PFSK-1 (cell line): ENCODE data around the gene GLDN.

ENCODE experiments used
- FOXP2 ChIP-seq: optimal IDR thresholded peaks from 2 replicates; pipeline ENCODE3; 2011; ENCODE audit warnings: borderline replicate concordance, control low read depth, inconsistent platforms; ENCODE audit not compliant: insufficient read depth; ENCODE audit errors: extremely low read length, extremely low read depth
- POLR2AphosphoS5 ChIP-seq: IDR thresholded peaks from 2 replicates; pipeline ENCODE4 v1.6.1; 2012; ENCODE audit warnings: low read depth, mild to moderate bottlenecking, control low read depth, low read length, moderate library complexity
- SIN3A ChIP-seq: IDR thresholded peaks from 2 replicates; pipeline ENCODE4 v1.6.1; 2012; ENCODE audit warnings: mild to moderate bottlenecking, low read length, moderate library complexity, borderline replicate concordance; ENCODE audit not compliant: insufficient read depth
- TAF1 ChIP-seq: IDR thresholded peaks from 2 replicates; pipeline ENCODE4 v1.6.1; 2012; ENCODE audit warnings: low read length, control low read depth, borderline replicate concordance; ENCODE audit not compliant: insufficient read depth
- TF ChIP-seq, protein P1 (sequence below), 2 experiments: IDR thresholded peaks; 2 replicates each; pipeline versions ENCODE4 v1.6.1 to v1.8.0; 2011 to 2012; ENCODE audit warnings: low read depth in 2 of 2, low read length in 2 of 2, control low read depth in 1 of 2, inconsistent platforms in 1 of 2, mild to moderate bottlenecking in 1 of 2, moderate library complexity in 1 of 2; ENCODE audit not compliant: insufficient read depth in 1 of 2

The GLDN gene

DNA sequence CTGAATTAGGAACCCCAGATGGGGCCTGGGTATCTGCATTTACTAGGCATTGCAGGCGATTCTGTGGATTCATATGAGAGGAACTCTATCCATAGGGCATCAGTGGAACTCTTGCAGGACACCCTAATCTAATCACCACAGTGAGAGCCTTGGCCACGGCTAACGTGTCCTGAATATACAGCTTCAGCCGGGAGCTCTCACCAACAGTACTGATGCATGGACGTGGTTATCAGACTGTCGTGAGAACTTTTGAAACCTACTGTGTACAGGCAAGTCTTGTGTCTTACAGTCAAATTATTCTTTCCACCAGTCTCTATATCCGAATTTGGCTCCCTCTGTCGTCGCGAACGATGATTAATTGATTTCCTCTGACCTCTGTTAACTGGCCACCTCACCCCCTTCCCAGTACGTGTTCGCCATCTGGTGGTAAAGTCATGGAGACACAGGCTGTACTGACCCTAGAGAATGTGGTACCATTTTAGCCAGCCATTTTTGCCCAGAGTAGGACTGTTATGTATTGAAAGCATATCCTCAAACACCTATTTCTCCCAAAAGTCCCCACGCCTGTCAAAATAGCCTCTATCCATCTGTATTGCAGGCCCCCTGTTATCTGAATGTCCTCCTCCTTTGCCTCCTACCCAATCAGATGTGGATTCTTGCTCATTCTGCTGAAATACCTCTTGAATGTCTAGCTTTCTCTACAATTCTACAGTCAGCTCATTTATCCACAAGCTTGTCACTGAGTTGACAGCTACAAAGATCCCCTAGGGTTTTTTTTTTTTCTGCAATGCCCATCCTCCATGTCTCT, 39.7 kb downstream of the GLDN start:
- no peak for TF ChIP-seq FOXP2
- no peak for TF ChIP-seq TAF1
- TF ChIP-seq, protein P1, sequence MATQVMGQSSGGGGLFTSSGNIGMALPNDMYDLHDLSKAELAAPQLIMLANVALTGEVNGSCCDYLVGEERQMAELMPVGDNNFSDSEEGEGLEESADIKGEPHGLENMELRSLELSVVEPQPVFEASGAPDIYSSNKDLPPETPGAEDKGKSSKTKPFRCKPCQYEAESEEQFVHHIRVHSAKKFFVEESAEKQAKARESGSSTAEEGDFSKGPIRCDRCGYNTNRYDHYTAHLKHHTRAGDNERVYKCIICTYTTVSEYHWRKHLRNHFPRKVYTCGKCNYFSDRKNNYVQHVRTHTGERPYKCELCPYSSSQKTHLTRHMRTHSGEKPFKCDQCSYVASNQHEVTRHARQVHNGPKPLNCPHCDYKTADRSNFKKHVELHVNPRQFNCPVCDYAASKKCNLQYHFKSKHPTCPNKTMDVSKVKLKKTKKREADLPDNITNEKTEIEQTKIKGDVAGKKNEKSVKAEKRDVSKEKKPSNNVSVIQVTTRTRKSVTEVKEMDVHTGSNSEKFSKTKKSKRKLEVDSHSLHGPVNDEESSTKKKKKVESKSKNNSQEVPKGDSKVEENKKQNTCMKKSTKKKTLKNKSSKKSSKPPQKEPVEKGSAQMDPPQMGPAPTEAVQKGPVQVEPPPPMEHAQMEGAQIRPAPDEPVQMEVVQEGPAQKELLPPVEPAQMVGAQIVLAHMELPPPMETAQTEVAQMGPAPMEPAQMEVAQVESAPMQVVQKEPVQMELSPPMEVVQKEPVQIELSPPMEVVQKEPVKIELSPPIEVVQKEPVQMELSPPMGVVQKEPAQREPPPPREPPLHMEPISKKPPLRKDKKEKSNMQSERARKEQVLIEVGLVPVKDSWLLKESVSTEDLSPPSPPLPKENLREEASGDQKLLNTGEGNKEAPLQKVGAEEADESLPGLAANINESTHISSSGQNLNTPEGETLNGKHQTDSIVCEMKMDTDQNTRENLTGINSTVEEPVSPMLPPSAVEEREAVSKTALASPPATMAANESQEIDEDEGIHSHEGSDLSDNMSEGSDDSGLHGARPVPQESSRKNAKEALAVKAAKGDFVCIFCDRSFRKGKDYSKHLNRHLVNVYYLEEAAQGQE (IDR thresholded peaks at IDR 0.05; ENCODE audit: insufficient read depth in 1 of 2, low read depth in 2 of 2, low read length in 2 of 2) = no peak
- TF ChIP-seq POLR2AphosphoS5 = no peak
- TF ChIP-seq SIN3A = no peak

DNA sequence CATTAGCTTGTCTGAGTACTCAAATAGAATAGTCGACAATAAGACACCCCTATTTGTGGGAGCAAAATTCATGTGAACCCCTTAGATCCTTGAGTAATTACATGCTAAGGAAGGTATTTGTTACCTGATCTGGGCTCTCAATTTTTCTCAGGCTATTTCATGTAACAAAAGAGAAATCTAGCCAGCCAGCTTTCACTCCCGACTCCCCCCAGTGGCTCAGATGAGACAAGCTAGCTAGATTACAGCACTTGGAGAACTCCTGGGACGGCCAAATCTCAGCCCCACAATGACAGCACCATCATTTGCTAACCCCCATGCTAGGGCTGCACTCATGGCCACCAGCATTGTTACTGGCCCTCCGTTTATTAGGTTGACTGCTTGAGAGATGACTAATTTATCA, 41.3 kb downstream of the GLDN start:
- no peak for TF ChIP-seq TAF1
- TF ChIP-seq POLR2AphosphoS5 = no peak
- TF ChIP-seq FOXP2 = no peak
- TF ChIP-seq SIN3A = no peak
- TF ChIP-seq, protein P1 (IDR thresholded peaks at IDR 0.05; ENCODE audit: insufficient read depth in 1 of 2, low read depth in 2 of 2, low read length in 2 of 2) = no peak

DNA sequence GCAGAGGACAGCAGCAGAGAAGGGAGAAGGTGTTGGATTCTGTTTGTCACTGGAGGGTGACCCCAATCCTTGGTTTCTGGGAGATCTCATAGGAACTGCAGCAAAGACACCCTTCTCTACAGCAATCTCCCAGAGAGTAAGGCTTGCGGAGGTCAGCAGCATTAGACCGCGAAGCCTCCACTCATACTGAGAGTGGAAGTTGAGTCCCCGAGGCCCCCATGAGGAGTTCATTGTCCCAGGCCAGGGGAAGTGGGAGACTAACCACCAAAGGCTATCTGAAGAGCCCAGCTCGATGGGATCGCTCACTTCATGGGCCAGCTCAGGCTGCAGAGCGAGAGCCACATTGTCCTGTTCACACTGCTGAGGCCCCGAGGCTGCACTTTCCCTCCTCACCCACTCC, 44.6 kb downstream of the GLDN start:
- TF ChIP-seq, protein P1 (IDR thresholded peaks at IDR 0.05; ENCODE audit: insufficient read depth in 1 of 2, low read depth in 2 of 2, low read length in 2 of 2) = no peak
- TF ChIP-seq POLR2AphosphoS5 (no peak), SIN3A (no peak), FOXP2 (no peak), TAF1 (no peak)

DNA sequence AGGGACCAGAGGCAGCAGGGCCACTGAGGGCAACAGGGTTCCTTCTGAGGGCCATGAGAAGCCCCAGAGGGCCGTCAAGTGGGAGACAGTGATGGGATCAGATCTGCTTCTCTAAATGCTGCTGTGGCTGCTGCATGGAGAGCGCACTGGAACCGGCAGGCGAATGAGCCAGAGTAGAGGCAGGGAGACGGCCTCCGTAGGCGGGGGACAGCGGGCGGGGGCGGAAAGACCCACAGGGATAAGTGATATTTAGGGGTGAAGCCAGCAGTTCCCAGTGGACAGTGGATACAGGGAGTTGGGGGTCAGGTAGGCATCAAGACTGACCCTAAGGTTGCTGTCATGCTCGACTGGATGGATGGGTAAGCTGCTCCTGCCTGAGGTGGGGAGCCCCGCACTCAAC, 45.0 kb downstream of the GLDN start:
- no peak for TF ChIP-seq FOXP2
- TF ChIP-seq POLR2AphosphoS5 = no peak
- no peak for TF ChIP-seq SIN3A
- TF ChIP-seq, protein P1 (IDR thresholded peaks at IDR 0.05; ENCODE audit: insufficient read depth in 1 of 2, low read depth in 2 of 2, low read length in 2 of 2) = no peak
- no peak for TF ChIP-seq TAF1
